Esophagus muscularis mucosa (tissue), 2 donors: ENCODE measurements around the gene RSU1.

ENCODE experiments used
- POLR2A ChIP-seq: fragments of 450-650 bp; IDR thresholded peaks from one replicate; pipeline ENCODE4 v1.6.1; 2017; ENCODE audit warnings: antibody characterized with exemption, moderate library complexity, mild to moderate bottlenecking, low read depth
- POLR2AphosphoS5 ChIP-seq, 2 donors: sonication (generic); formaldehyde crosslinking; IDR thresholded peaks; one replicate each; pipeline ENCODE4 v1.6.1; 2017; ENCODE audit warnings: antibody characterized with exemption in 2 of 2

DNA sequence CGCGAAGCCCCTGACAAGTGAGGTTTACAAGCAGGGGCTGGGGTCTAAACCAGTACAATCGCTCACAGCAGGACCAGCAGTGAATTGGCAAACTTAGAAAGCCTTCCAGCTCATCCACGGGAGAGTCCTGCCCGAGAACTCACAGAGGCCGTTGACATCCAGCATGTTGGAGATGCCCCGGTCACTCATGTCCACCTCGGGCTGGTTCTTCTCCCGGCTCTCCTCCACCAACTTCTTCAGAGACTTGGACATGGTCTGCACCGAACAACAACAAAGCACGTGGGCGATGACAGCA lies 447 bp downstream of the RSU1 start:
- no peak for TF ChIP-seq POLR2A
- TF ChIP-seq POLR2AphosphoS5 (IDR thresholded peaks at IDR 0.05): no peak
